ENCODE measurements around the gene TAB2. TPM values are rescaled to one million over a fixed set of nuclear protein-coding genes. Genes with fewer than 3 reads are reported as not detected.

The TAB2 gene
- total RNA-seq, 1 donor from 2014 or later, result 81.8 TPM

DNA sequence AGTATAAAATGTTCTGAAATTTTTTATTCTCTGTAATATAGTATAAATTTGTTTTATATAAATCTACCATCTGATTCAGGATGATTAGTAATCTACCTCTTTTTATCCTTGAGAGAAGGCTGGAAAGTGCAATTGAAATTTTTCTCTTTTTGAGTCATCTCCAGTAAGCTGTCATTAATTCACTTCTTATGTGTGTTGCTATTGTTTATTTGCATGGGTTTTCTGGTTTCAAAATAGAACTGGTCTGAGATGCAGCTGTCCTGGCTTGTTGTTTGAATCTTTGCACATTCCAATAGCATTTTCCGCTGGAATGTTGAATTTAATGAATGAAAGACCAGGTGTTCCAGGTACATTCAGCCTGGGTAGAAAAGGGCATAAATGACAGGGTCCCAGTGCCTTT lies 24.3 kb upstream of the TAB2 start:
- Histone ChIP-seq H3K9me3 (ENCODE audit: insufficient read depth, low read depth, low read length) (no peaks in the 10 kb centered on the region), H2AFZ (ENCODE audit: low read depth, low read length) (no peak overlapping the region), H3K4me1 (ENCODE audit: insufficient read depth, low read length) (no peaks in the 10 kb centered on the region), H3K27me3 (ENCODE audit: insufficient read depth, low read length) (no peaks in the 10 kb centered on the region), H3K9ac (ENCODE audit: low read length) (no peak overlapping the region), H3K4me3 (ENCODE audit: insufficient read depth, low read depth, low read length) (no peak overlapping the region), H3K27ac (ENCODE audit: low read depth, low read length) (no peak overlapping the region), H3K4me2 (ENCODE audit: low read length) (no peak overlapping the region), H3K79me2 (ENCODE audit: insufficient read depth, low read length) (no peaks in the 10 kb centered on the region), H3K36me3 (ENCODE audit: insufficient read depth, low read length) (no peaks in the 10 kb centered on the region), H4K20me1 (ENCODE audit: insufficient read depth, low read length) (no peaks in the 10 kb centered on the region)
- DNase-seq (ENCODE audit: low read depth) (no peak), FAIRE-seq (no peak)
- H3K36me3 Mint-ChIP-seq (ENCODE audit: low read depth, unreplicated experiment), result no peaks in the 10 kb centered on the region
- H3K27me3 Mint-ChIP-seq (ENCODE audit: low read depth, unreplicated experiment), result no peaks in the 10 kb centered on the region
- no peak overlapping the region for H3K27ac Mint-ChIP-seq (ENCODE audit: unreplicated experiment)
- no peaks in the 10 kb centered on the region for H3K4me1 Mint-ChIP-seq (ENCODE audit: low read depth, unreplicated experiment)
- TF ChIP-seq, protein P1, sequence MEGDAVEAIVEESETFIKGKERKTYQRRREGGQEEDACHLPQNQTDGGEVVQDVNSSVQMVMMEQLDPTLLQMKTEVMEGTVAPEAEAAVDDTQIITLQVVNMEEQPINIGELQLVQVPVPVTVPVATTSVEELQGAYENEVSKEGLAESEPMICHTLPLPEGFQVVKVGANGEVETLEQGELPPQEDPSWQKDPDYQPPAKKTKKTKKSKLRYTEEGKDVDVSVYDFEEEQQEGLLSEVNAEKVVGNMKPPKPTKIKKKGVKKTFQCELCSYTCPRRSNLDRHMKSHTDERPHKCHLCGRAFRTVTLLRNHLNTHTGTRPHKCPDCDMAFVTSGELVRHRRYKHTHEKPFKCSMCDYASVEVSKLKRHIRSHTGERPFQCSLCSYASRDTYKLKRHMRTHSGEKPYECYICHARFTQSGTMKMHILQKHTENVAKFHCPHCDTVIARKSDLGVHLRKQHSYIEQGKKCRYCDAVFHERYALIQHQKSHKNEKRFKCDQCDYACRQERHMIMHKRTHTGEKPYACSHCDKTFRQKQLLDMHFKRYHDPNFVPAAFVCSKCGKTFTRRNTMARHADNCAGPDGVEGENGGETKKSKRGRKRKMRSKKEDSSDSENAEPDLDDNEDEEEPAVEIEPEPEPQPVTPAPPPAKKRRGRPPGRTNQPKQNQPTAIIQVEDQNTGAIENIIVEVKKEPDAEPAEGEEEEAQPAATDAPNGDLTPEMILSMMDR (IDR thresholded peaks at IDR 0.05; ENCODE audit: insufficient read depth, low read depth, low read length), result no peak
- TF ChIP-seq EZH2 (IDR thresholded peaks at IDR 0.05; ENCODE audit: insufficient read depth, low read length), result no peak
- H3K9me3 Mint-ChIP-seq (ENCODE audit: unreplicated experiment), result no peaks in the 10 kb centered on the region
- H3K4me3 Mint-ChIP-seq (ENCODE audit: unreplicated experiment), result no peak overlapping the region

DNA sequence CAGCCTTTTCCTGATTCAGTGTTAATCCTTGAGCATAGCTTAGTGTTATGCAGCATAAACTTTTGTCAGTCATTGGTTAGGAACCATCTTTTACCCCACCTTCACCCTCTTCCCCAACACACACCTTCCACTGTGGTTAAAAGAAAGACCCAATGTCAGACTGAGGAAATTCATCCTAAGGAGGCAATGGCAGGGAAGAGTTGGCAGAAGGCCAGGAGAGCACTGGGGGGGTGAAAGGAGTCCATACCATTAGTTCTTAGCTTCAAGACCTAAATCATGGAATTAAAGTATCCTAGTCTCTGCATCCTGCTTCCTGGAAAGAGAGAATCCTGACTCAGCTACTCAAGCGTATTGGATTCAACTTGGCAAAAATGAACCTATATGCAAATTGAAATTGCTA lies 16.9 kb upstream of the TAB2 start:
- H4K20me1 ChIP-seq (ENCODE audit: insufficient read depth, low read length), result no peaks in the 10 kb centered on the region

DNA sequence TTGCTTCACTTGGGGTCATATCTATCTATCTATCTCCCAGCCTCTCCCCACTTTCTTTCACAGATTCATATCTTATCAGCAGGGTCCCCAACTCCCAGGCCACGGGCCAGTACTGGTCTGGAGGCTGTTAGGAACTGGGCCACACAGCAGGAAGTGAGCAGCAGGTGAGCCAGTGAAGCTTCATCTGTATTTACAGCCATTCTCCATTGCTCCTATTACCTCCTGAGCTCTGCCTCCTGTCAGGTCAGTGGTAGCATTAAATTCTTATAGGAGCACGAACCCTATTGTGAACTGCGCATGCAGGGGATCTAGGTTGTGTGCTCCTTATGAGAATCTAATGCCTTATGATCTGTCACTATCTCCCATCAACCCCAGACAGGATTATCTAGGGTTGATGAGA lies 14.8 kb upstream of the TAB2 start:
- peaks cover 7% of the 10 kb centered on the region for H3K4me1 ChIP-seq (ENCODE audit: insufficient read depth, low read length)
- H2AFZ ChIP-seq (ENCODE audit: low read depth, low read length), result no peak overlapping the region
- H3K36me3 ChIP-seq (ENCODE audit: insufficient read depth, low read length), result no peaks in the 10 kb centered on the region
- FAIRE-seq (no peak), DNase-seq (ENCODE audit: low read depth) (no peak)
- no peak overlapping the region for H3K4me2 ChIP-seq (ENCODE audit: low read length)
- H3K79me2 ChIP-seq (ENCODE audit: insufficient read depth, low read length), result no peaks in the 10 kb centered on the region
- H3K9me3 Mint-ChIP-seq (ENCODE audit: unreplicated experiment), result no peaks in the 10 kb centered on the region
- no peaks in the 10 kb centered on the region for H3K27me3 ChIP-seq (ENCODE audit: insufficient read depth, low read length)
- H4K20me1 ChIP-seq (ENCODE audit: insufficient read depth, low read length), result no peaks in the 10 kb centered on the region
- H3K36me3 Mint-ChIP-seq (ENCODE audit: low read depth, unreplicated experiment), result peaks cover 3% of the 10 kb centered on the region
- peaks cover 12% of the 10 kb centered on the region for H3K4me1 Mint-ChIP-seq (ENCODE audit: low read depth, unreplicated experiment)
- no peak overlapping the region for H3K27ac Mint-ChIP-seq (ENCODE audit: unreplicated experiment)
- H3K27me3 Mint-ChIP-seq (ENCODE audit: low read depth, unreplicated experiment), result no peaks in the 10 kb centered on the region
- H3K9ac ChIP-seq (ENCODE audit: low read length), result no peak overlapping the region
- no peak overlapping the region for H3K4me3 ChIP-seq (ENCODE audit: insufficient read depth, low read depth, low read length)
- H3K4me3 Mint-ChIP-seq (ENCODE audit: unreplicated experiment), result no peak overlapping the region
- no peaks in the 10 kb centered on the region for H3K9me3 ChIP-seq (ENCODE audit: insufficient read depth, low read depth, low read length)
- TF ChIP-seq, protein P1 (IDR thresholded peaks at IDR 0.05; ENCODE audit: insufficient read depth, low read depth, low read length), result no peak
- TF ChIP-seq EZH2 (IDR thresholded peaks at IDR 0.05; ENCODE audit: insufficient read depth, low read length), result no peak
- no peak overlapping the region for H3K27ac ChIP-seq (ENCODE audit: low read depth, low read length)

More for the DNA sequence above, 16.9 kb upstream of the TAB2 start:
- no peak overlapping the region for H3K27ac ChIP-seq (ENCODE audit: low read depth, low read length)
- Mint-ChIP-seq H3K27ac (ENCODE audit: unreplicated experiment) (no peak overlapping the region), H3K36me3 (ENCODE audit: low read depth, unreplicated experiment) (peaks cover 3% of the 10 kb centered on the region), H3K9me3 (ENCODE audit: unreplicated experiment) (no peaks in the 10 kb centered on the region), H3K4me3 (ENCODE audit: unreplicated experiment) (no peak overlapping the region), H3K27me3 (ENCODE audit: low read depth, unreplicated experiment) (no peaks in the 10 kb centered on the region), H3K4me1 (ENCODE audit: low read depth, unreplicated experiment) (no peaks in the 10 kb centered on the region)
- FAIRE-seq, result no peak
- no peak overlapping the region for H2AFZ ChIP-seq (ENCODE audit: low read depth, low read length)
- H3K79me2 ChIP-seq (ENCODE audit: insufficient read depth, low read length), result no peaks in the 10 kb centered on the region
- H3K4me3 ChIP-seq (ENCODE audit: insufficient read depth, low read depth, low read length), result no peak overlapping the region
- H3K9ac ChIP-seq (ENCODE audit: low read length), result no peak overlapping the region
- TF ChIP-seq, protein P1 (IDR thresholded peaks at IDR 0.05; ENCODE audit: insufficient read depth, low read depth, low read length), result no peak
- TF ChIP-seq EZH2 (IDR thresholded peaks at IDR 0.05; ENCODE audit: insufficient read depth, low read length), result no peak
- no peaks in the 10 kb centered on the region for H3K36me3 ChIP-seq (ENCODE audit: insufficient read depth, low read length)
- H3K27me3 ChIP-seq (ENCODE audit: insufficient read depth, low read length), result no peaks in the 10 kb centered on the region
- H3K9me3 ChIP-seq (ENCODE audit: insufficient read depth, low read depth, low read length), result no peaks in the 10 kb centered on the region
- no peaks in the 10 kb centered on the region for H3K4me1 ChIP-seq (ENCODE audit: insufficient read depth, low read length)
- H3K4me2 ChIP-seq (ENCODE audit: low read length), result no peak overlapping the region
- DNase-seq (ENCODE audit: low read depth), result no peak
